Measurements from ENCODE around the gene SH3BGRL.
A peak's percentile ranks its signal among the peaks of the same experiment; 100 is the strongest.

The SH3BGRL gene

GRCh38 chrX:81201671-81202455 lies at the start of gene SH3BGRL, which contains the start of gene HMGN5:
Gene SH3BGRL, plus strand, starts transcription at chrX:81202102. Its CDS starts 99 bp downstream, at chrX:81202201.
Gene HMGN5, minus strand, starts transcription at chrX:81201913. Its CDS starts 80,364 bp downstream, at chrX:81121549.
- DNase-seq: peak; percentile 89

- DNase-seq: no peak
Measured at GRCh38 chrX:81168391-81168790, 33.5 kb upstream of the SH3BGRL start.

- DNase-seq: peak; percentile 10
Measured at GRCh38 chrX:81174286-81174685, 27.6 kb upstream of the SH3BGRL start.

- DNase-seq: no peak
Measured at GRCh38 chrX:81195259-81195658, 6.6 kb upstream of the SH3BGRL start.

- DNase-seq: peak; percentile 42
Measured at GRCh38 chrX:81195712-81196111, 6.2 kb upstream of the SH3BGRL start.

- DNase-seq: peak; percentile 3
Measured at GRCh38 chrX:81201071-81201470, 831 bp upstream of the SH3BGRL start.

GRCh38 chrX:81202456-81202819 lies 536 bp downstream of the SH3BGRL start:
- peak; percentile 4 for DNase-seq

- no peak for DNase-seq
Measured at GRCh38 chrX:81202943-81203342, 1.0 kb downstream of the SH3BGRL start.

GRCh38 chrX:81205551-81205950 lies 3.6 kb downstream of the SH3BGRL start:
- no peak for DNase-seq

GRCh38 chrX:81206476-81206875 lies 4.6 kb downstream of the SH3BGRL start:
- DNase-seq: no peak

GRCh38 chrX:81208916-81209315 lies 7.0 kb downstream of the SH3BGRL start:
- no peak for DNase-seq

GRCh38 chrX:81215685-81216084 lies 13.8 kb downstream of the SH3BGRL start:
- DNase-seq: no peak

- no peak for DNase-seq
Measured at GRCh38 chrX:81229229-81229628, 27.3 kb downstream of the SH3BGRL start.

GRCh38 chrX:81229901-81230300 lies 28.0 kb downstream of the SH3BGRL start:
- DNase-seq: no peak

- DNase-seq: no peak
Measured at GRCh38 chrX:81231476-81231875, 29.6 kb downstream of the SH3BGRL start.

- no peak for DNase-seq
Measured at GRCh38 chrX:81232218-81232617, 30.3 kb downstream of the SH3BGRL start.

GRCh38 chrX:81237516-81237915 lies 35.6 kb downstream of the SH3BGRL start:
- DNase-seq: no peak

GRCh38 chrX:81238166-81238565 lies 36.3 kb downstream of the SH3BGRL start:
- no peak for DNase-seq

- no peak for DNase-seq
Measured at GRCh38 chrX:81240701-81241331, 38.9 kb downstream of the SH3BGRL start.

- DNase-seq: no peak
Measured at GRCh38 chrX:81241753-81242152, 39.9 kb downstream of the SH3BGRL start.

GRCh38 chrX:81255876-81256275 lies 54.0 kb downstream of the SH3BGRL start:
- DNase-seq: no peak

GRCh38 chrX:81257817-81258216 lies 55.9 kb downstream of the SH3BGRL start:
- DNase-seq: no peak

GRCh38 chrX:81259020-81259713 lies 57.3 kb downstream of the SH3BGRL start:
- peak; percentile 62 for DNase-seq
